NCI-H345 treated with DMSO at 0.1 percent for 48 hours (cell line): Measurements from ENCODE around the gene RILPL2.
"Not testable (repeated sequence)": the region's sequence is repeated elsewhere in the genome, so short reads cannot be mapped to it uniquely, and the experiment has no call there.

Source experiments
- DNase-seq: peaks from one replicate; lab custom pipeline; 2025; ENCODE audit not compliant: unreplicated experiment; lab: John Stamatoyannopoulos, UW

Gene RILPL2

GRCh38 chr12:123384994-123385376, 51.5 kb downstream of the RILPL2 start:
- no peak for DNase-seq

DNA sequence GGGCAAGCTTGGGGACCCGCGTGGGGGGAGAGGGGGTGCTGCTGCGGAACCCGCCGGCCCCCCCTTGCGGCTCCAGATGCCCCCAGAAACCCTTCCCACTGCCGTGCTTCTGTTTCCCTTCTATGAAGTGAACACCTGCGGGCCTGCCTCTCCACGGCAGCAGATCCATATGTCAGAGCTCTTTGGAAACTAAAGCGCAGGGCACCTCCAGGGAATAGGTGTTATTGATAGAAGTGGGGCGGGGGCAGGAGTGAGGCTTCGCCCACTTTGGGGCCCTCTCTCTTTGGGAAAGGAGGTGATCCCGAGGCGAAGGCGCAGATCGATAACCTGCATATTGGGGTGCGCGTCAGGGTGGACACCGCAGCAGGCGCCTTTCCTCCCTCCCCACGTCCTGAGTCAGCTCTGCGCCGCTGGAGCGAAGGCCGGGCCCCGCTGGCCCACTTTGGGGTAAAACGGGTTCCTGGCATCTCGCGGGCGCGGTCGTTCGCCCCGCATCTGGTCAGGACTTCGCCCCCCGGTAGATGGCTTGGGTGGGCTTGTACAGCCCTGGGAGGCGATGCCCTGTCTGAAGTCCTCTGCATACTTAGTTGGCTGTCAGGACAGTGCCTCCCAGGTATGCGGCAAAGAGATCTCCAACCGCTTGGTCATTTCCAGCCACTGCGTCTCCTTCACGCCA, 52.0 kb downstream of the RILPL2 start:
- peak; percentile 3 for DNase-seq

DNA sequence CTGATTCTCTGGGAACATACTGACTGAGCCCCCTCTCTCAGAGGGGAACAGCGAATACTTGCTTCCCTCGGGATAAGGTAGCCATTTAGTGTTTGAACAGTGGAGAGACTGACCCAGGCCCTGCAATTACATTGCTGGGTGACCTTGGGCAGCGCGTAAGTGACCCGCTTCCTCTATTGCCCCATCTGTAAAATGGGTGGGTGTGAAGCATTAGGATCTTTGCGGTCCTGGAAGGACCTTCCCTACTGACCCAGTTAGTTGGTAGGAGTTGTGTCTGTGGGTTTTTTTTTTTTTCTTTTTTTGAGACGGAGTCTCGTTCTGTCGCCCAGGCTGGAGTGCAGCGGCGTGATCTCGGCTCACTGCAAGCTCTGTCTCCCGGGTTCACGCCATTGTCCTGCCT, 53.8 kb downstream of the RILPL2 start:
- DNase-seq = no peak

DNA sequence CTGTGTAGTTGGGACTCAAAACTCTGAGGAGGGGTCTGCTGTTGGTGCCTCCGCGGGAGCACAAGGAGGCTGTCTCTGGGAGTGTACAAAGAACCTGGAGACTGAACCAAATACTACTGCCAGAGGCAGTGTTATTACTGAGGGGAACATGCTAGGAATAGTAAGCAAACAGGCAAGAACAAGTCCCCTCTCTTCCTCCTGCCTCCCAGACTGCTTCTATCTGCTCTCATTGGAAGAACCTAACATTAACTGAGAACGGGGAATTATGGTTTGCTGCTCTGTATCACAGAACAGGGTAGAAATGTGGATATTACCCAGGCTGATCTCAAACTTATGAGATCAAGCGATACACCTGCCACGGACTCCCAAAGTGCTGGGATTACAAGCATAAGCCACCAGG, 57.1 kb downstream of the RILPL2 start:
- no peak for DNase-seq

- not testable (repeated sequence) for DNase-seq
These were observed 64.1 kb downstream of the RILPL2 start for GRCh38 chr12:123372415-123372814.

DNA sequence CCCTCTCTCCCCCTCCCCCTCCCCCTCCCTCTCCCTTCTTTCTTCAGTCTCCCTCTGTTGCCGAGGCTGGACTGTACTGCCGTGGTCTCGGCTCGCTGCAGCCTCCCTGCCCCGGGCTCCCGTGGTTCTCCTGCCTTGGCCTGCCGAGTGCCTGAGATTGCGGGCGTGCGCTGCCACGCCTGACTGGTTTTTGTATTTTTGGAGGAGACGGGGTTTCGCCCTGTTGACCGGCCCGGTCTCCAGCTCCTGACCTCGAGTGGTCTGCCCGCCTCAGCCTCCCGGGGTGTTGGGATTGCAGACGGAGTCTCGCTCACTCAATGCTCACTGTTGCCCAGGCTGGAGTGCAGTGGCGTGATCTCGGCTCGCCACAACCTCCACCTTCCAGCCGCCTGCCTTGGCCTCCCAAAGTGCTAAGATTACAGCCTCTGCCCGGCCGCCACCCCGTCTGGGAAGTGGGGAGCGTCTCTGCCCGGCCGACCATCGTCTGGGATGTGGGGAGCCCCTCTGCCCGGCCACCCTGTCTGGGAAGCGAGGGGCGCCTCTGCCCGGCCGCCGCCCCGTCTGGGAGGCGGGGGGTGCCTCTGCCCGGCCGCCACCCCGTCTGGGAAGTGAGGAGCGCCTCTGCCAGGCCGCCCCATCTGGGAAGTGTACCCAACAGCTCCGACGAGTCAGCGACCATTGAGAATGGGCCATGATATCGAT, 64.7 kb downstream of the RILPL2 start:
- DNase-seq = not testable (repeated sequence)

DNA sequence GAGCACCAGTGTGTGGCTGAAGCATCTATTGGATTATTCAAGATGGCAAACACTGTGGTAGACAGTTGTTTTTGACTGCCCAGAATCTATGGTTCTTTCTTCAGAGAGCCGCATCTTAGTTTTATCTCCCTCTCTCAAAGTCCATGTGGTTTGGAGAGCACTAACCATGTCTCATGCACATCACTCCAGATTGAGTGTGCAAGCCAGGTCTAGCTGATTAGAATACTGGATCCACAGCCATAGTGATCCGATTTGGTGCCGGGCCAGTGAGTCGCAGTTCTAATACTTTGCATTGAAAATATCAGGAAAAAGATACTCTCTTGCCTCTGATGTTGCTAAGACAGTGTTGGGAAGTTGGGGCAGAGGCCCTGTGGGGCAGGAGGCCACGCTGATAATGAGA, 67.3 kb downstream of the RILPL2 start:
- DNase-seq = no peak

DNA sequence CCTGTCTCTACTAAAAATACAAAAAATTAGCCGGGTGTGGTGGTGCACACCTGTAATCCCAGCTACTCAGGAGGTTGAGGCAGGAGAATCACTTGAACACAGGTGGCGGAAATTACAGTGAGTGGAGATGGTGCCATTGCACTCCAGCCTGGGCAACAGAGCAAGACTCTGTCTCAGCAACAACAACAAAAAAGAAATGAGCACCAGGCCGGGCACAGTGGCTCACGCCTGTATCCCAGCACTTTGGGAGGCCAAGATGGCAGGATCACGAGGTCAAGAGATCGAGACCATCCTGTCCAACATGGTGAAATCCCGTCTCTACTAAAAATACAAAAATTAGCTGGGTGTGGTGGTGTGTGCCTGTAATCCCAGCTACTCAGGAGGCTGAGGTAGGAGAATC, 68.1 kb downstream of the RILPL2 start:
- not testable (repeated sequence) for DNase-seq

DNA sequence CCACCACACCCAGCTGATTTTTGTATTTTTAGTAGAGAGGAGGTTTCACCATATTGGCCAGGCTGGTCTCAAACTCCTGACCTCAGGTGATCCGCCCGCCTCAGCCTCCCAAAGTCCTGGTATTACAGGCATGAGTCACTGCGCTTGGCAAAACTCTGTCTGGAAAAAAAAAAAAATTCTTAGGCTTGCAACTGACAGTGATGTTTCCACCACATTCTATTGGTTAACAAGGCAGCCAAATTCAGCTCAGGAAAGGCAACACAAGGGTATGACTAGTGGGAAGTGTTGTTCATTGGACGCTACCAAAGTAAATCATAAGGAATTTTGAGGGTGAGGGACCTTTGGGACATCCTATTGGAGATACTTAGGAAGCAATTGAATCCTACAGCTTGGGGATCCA, 69.0 kb downstream of the RILPL2 start:
- DNase-seq = no peak
